ENCODE measurements around the gene CDKN2B-AS1. TPM values are rescaled to one million over a fixed set of nuclear protein-coding genes. Genes with fewer than 3 reads are reported as not detected.

CDKN2B-AS1 gene
- total and polyA plus RNA-seq, 2 experiments from 2014 or later: 0.14 TPM; not detected in 1

- Mint-ChIP-seq H3K36me3 (ENCODE audit: low read depth) (no peaks in the 10 kb centered on the region), H3K4me1 (peaks cover 47% of the 10 kb centered on the region), H3K4me3 (peak within 1 kb of the TSS; percentile 65), H3K27ac (no peak within 1 kb of the TSS), H3K9me3 (0 out of 3 replicates have a peak, but pooled peaks cover 3% of the 10 kb centered on the region), H3K27me3 (ENCODE audit: insufficient read depth, low read depth, poor library complexity) (peaks cover 80% of the 10 kb centered on the region)
- Histone ChIP-seq H3K4me3 (peak within 1 kb of the TSS; percentile 77), H3K27ac (ENCODE audit: low read depth) (no peak within 1 kb of the TSS), H3K9me2 (ENCODE audit: insufficient read depth) (no peaks in the 10 kb centered on the region), H3K27me3 (ENCODE audit: insufficient read depth) (peaks cover 93% of the 10 kb centered on the region), H3K4me1 (ENCODE audit: insufficient read depth) (peaks cover 49% of the 10 kb centered on the region), H3F3A (replicated peaks; ENCODE audit: low read depth) (peaks cover 27% of the 10 kb centered on the region), H4K20me1 (replicated peaks; ENCODE audit: insufficient read depth) (peaks cover 17% of the 10 kb centered on the region), H2AFZ (peak within 1 kb of the TSS; percentile 67; the same call in 1 of the 2 replicates), H3K4me2 (peak within 1 kb of the TSS; percentile 93), H3K79me2 (replicated peaks; ENCODE audit: insufficient read depth) (no peaks in the 10 kb centered on the region), H3K36me3 (ENCODE audit: insufficient read depth) (no peaks in the 10 kb centered on the region)
- TF ChIP-seq, protein P1, sequence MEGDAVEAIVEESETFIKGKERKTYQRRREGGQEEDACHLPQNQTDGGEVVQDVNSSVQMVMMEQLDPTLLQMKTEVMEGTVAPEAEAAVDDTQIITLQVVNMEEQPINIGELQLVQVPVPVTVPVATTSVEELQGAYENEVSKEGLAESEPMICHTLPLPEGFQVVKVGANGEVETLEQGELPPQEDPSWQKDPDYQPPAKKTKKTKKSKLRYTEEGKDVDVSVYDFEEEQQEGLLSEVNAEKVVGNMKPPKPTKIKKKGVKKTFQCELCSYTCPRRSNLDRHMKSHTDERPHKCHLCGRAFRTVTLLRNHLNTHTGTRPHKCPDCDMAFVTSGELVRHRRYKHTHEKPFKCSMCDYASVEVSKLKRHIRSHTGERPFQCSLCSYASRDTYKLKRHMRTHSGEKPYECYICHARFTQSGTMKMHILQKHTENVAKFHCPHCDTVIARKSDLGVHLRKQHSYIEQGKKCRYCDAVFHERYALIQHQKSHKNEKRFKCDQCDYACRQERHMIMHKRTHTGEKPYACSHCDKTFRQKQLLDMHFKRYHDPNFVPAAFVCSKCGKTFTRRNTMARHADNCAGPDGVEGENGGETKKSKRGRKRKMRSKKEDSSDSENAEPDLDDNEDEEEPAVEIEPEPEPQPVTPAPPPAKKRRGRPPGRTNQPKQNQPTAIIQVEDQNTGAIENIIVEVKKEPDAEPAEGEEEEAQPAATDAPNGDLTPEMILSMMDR (conservative IDR thresholded peaks at IDR 0.05; ENCODE audit: low read depth in 2 of 2): no peak
- peak; percentile 90 for TF ChIP-seq EZH2 (IDR thresholded peaks at IDR 0.05; ENCODE audit: low read depth, unreplicated experiment)
- TF ChIP-seq EZH2phosphoT487 (IDR thresholded peaks at IDR 0.05; ENCODE audit: unreplicated experiment): peak; percentile 84
- DNase-seq (ENCODE audit: low spot score): peak; percentile 72
- ATAC-seq: peak; percentile 32
Observed at GRCh38 chr9:21993893-21994555, 567 bp upstream of the CDKN2B-AS1 start, which contains the start of gene CDKN2A. TSS of gene CDKN2A (minus strand) at chr9:21994392.

GRCh38 chr9:21995006-21995665 is 545 bp downstream of the CDKN2B-AS1 start:
- H4K20me1 ChIP-seq (replicated peaks; ENCODE audit: insufficient read depth): peaks cover 13% of the 10 kb centered on the region
- TF ChIP-seq EZH2 (IDR thresholded peaks at IDR 0.05; ENCODE audit: low read depth, unreplicated experiment) (peak; percentile 68), CREB1 (CRISPR knock-in tag; IDR thresholded peaks at IDR 0.05; ENCODE audit: low read depth) (peak; percentile 68), JUNB (IDR thresholded peaks at IDR 0.05; ENCODE audit: unreplicated experiment) (no peak)
- Mint-ChIP-seq H3K9me3 (0 out of 3 replicates have a peak, but pooled peaks cover 3% of the 10 kb centered on the region), H3K4me3 (peak overlapping the region; percentile 65), H3K4me1 (peaks cover 38% of the 10 kb centered on the region), H3K27ac (no peak overlapping the region), H3K27me3 (ENCODE audit: insufficient read depth, low read depth, poor library complexity) (peaks cover 74% of the 10 kb centered on the region), H3K36me3 (ENCODE audit: low read depth) (no peaks in the 10 kb centered on the region)
- H2AFZ ChIP-seq: peak overlapping the region; percentile 90
- H3K9me2 ChIP-seq (ENCODE audit: insufficient read depth): no peaks in the 10 kb centered on the region
- no peaks in the 10 kb centered on the region for H3K36me3 ChIP-seq (ENCODE audit: insufficient read depth)
- H3F3A ChIP-seq (replicated peaks; ENCODE audit: low read depth): peaks cover 19% of the 10 kb centered on the region; the same call in 1 of the 2 replicates
- H3K4me1 ChIP-seq (ENCODE audit: insufficient read depth): peaks cover 46% of the 10 kb centered on the region
- H3K4me3 ChIP-seq: peak overlapping the region; percentile 77
- peak overlapping the region; percentile 93 for H3K4me2 ChIP-seq
- no peaks in the 10 kb centered on the region for H3K79me2 ChIP-seq (replicated peaks; ENCODE audit: insufficient read depth)
- H3K27me3 ChIP-seq (ENCODE audit: insufficient read depth): peaks cover 92% of the 10 kb centered on the region
- H3K27ac ChIP-seq (ENCODE audit: low read depth): no peak overlapping the region
- DNase-seq (ENCODE audit: low spot score): peak; percentile 91
- peak; percentile 58 for ATAC-seq

All from GM23338 (cell line).